HG02943 (cell line): ENCODE measurements around the gene NME3.

ENCODE experiments used
- ATAC-seq: cut with Tn5 transposase; IDR thresholded peaks from one replicate; pipeline ENCODE4 v1.9.1; 2021; ENCODE audit warnings: mild to moderate bottlenecking, low read depth, moderate library complexity; ENCODE audit not compliant: unreplicated experiment

Gene NME3

GRCh38 chr16:1794221-1794871, 23.0 kb upstream of the NME3 start:
- ATAC-seq: no peak

GRCh38 chr16:1793578-1794220, 22.4 kb upstream of the NME3 start, which contains the start of gene IGFALS:
TSS of gene IGFALS (minus strand) at chr16:1793705. CDS start at chr16:1793652, 53 bp downstream.
- ATAC-seq: no peak

- ATAC-seq: no peak
Observed at GRCh38 chr16:1792836-1793577, 21.7 kb upstream of the NME3 start.

- no peak for ATAC-seq
Observed at GRCh38 chr16:1791943-1792812, 20.8 kb upstream of the NME3 start.

GRCh38 chr16:1791256-1791942, 20.1 kb upstream of the NME3 start:
- ATAC-seq: no peak

- no peak for ATAC-seq
Observed at GRCh38 chr16:1790611-1791255, 19.4 kb upstream of the NME3 start.

GRCh38 chr16:1790261-1790610, 18.9 kb upstream of the NME3 start:
- no peak for ATAC-seq

GRCh38 chr16:1789643-1790045, 18.3 kb upstream of the NME3 start:
- ATAC-seq: no peak

GRCh38 chr16:1788708-1789100, 17.4 kb upstream of the NME3 start:
- ATAC-seq: no peak

GRCh38 chr16:1788095-1788707, 16.9 kb upstream of the NME3 start:
- no peak for ATAC-seq

- no peak for ATAC-seq
Observed at GRCh38 chr16:1787322-1788094, 16.2 kb upstream of the NME3 start.

- no peak for ATAC-seq
Observed at GRCh38 chr16:1787056-1787321, 15.6 kb upstream of the NME3 start.

- no peak for ATAC-seq
Observed at GRCh38 chr16:1786242-1787055, 15.1 kb upstream of the NME3 start.

GRCh38 chr16:1785846-1786170, 14.5 kb upstream of the NME3 start:
- ATAC-seq: no peak

GRCh38 chr16:1784977-1785845, 13.9 kb upstream of the NME3 start:
- no peak for ATAC-seq

GRCh38 chr16:1782408-1783264, 11.3 kb upstream of the NME3 start, which contains the start of the genes NUBP2 and SPSB3:
TSS of gene NUBP2 (plus strand) at chr16:1782960. CDS start at chr16:1783021, 61 bp downstream.
TSS of gene SPSB3 (minus strand) at chr16:1782571. CDS start at chr16:1781483, 1,088 bp downstream.
- ATAC-seq: peak; percentile 77
